K562 (cell line): ENCODE measurements around the gene DNM1. TPM values are rescaled to one million over a fixed set of nuclear protein-coding genes. Genes with fewer than 3 reads are reported as not detected.
A peak's percentile ranks its signal among the peaks of the same experiment; 100 is the strongest.

Experiments
- CC2D1A ChIP-seq: fragments of 450-650 bp; IDR thresholded peaks from 2 replicates; pipeline ENCODE4 v1.6.1; 2017; ENCODE audit warnings: mild to moderate bottlenecking
- DPF2 ChIP-seq: fragments of 450-650 bp; IDR thresholded peaks from 2 replicates; pipeline ENCODE4 v1.6.1; 2016
- ETV1 ChIP-seq: fragments of 450-650 bp; conservative IDR thresholded peaks from 2 replicates; pipeline ENCODE4 v1.6.1; 2016; ENCODE audit warnings: missing genetic modification characterization, control low read depth, low read depth, missing compliant biosample characterization
- GABPB1 ChIP-seq: sonication (generic); formaldehyde crosslinking; IDR thresholded peaks from 2 replicates; pipeline ENCODE4 v1.8.0; 2022; ENCODE audit warnings: mild to moderate bottlenecking, missing genetic modification reagents
- HDAC3 ChIP-seq: fragments of 450-650 bp; IDR thresholded peaks from 2 replicates; pipeline ENCODE4 v1.6.1; 2018; ENCODE audit warnings: borderline replicate concordance, mild to moderate bottlenecking, moderate library complexity; ENCODE audit not compliant: partially characterized antibody
- HOXB6 ChIP-seq: fragments of 250-450 bp; sonication (Bioruptor Pico); IDR thresholded peaks from 2 replicates; pipeline ENCODE4 v1.5.1; 2022; ENCODE audit warnings: mild to moderate bottlenecking, borderline replicate concordance
- POLR2B ChIP-seq: fragments of 450-650 bp; IDR thresholded peaks from 2 replicates; pipeline ENCODE4 v1.6.1; 2018; ENCODE audit warnings: low read depth; ENCODE audit not compliant: partially characterized antibody
- RFX5 ChIP-seq: IDR thresholded peaks from 2 replicates; pipeline ENCODE4 v1.6.1; 2011; ENCODE audit warnings: low read depth, mild to moderate bottlenecking, improper control_type of control experiment, low read length
- SP1 ChIP-seq: sonication (generic); formaldehyde crosslinking; IDR thresholded peaks from 2 replicates; pipeline ENCODE4 v1.8.1; 2022; ENCODE audit warnings: mild to moderate bottlenecking, missing genetic modification reagents
- ZNF764 ChIP-seq: fragments of 250-450 bp; sonication (Bioruptor Pico); IDR thresholded peaks from 2 replicates; pipeline ENCODE4 v1.4.0; 2020; ENCODE audit warnings: low read depth, mild to moderate bottlenecking, moderate library complexity
- ZNF780A ChIP-seq: fragments of 250-450 bp; sonication (Bioruptor Pico); IDR thresholded peaks from 2 replicates; pipeline ENCODE4 v1.5.0; 2021; ENCODE audit warnings: mild to moderate bottlenecking
- polyA plus RNA-seq, 8 experiments: library from polyadenylated mRNA; depleted of rRNA in 4 of 8; stranded (reverse) in 5 of 8; unstranded in 3 of 8; fragments of >200 nt; fragmentation: Nextera tagmentation in 2 of 8; fragmentation: Illumina TruSeq in 1 of 8; extraction: Ambion mirVana in 2 of 8; extraction: Trizol in 1 of 8; gene quantifications; 2 replicates each; pipeline versions ENCODE4 v1.2.1 to v1.2.3, GENCODE V29; 2011 to 2014; ENCODE audit warnings: inconsistent platforms in 1 of 8, missing spikeins in 1 of 8
- total RNA-seq, 7 experiments: library from RNA; depleted of rRNA in 6 of 7; stranded (reverse); fragments of >200 nt in 6 of 7; fragmentation: Illumina TruSeq in 2 of 7; extraction: Trizol in 2 of 7; gene quantifications; 2 replicates each; pipeline versions ENCODE4 v1.2.1 to v1.2.3, GENCODE V29; 2011 to 2021; ENCODE audit warnings: low replicate concordance in 1 of 7
- TF ChIP-seq, protein P1 (sequence below): fragments of 200-800 bp; sonication (Bioruptor generic); IDR thresholded peaks from 2 replicates; pipeline ENCODE4 v1.6.1; 2017; ENCODE audit warnings: missing genetic modification characterization, missing compliant biosample characterization
- TF ChIP-seq, protein P2 (sequence below): IDR thresholded peaks from 2 replicates; pipeline ENCODE4 v1.6.1; 2016; ENCODE audit warnings: missing genetic modification characterization, missing compliant biosample characterization
- TF ChIP-seq, protein P3 (sequence below): fragments of 200-600 bp; sonication (generic); IDR thresholded peaks from one replicate; pipeline ENCODE4 v1.6.1; 2012; ENCODE audit warnings: mild to moderate bottlenecking, low read depth, low read length, inconsistent platforms

DNM1 gene
- total and polyA plus RNA-seq, 9 of the 15 experiments (the other 6 are each of a cell fraction or from before 2014, with no cell fraction given) = 0.39 to 23.1 (median 9.1) TPM

DNA sequence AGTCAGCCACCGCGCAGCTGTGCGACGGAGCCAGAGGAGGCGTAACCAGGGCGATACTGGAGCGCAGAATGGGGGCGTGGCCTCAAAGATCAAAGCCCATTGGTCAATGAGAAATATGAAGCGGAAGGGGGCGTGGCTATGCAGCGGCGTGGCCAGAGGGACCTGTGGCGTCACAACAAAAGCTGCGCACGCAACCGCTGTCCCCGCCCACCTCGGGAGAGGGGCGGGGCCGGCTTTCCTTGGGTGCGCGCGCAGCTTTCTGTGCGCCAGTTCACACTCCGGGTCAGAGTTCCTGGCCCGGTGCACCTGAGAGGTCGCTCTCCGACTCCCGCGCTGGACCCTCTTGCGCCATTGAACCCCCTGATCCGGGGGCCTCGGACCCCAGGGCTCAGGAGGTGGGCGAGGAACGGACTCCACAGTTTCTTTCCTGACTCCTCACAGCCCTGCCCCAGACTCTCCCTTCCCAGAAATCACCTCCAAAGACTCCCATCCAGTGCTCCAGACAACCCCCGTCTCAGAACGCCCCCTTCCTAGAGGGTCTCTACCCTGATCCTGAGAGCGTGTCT lies 72.9 kb downstream of the DNM1 start, which contains the start of gene SWI5 (continued):
- TF ChIP-seq ETV1 = 0 out of 2 replicates have a peak, but pooled peaks have one; percentile 31
- TF ChIP-seq, protein P1, sequence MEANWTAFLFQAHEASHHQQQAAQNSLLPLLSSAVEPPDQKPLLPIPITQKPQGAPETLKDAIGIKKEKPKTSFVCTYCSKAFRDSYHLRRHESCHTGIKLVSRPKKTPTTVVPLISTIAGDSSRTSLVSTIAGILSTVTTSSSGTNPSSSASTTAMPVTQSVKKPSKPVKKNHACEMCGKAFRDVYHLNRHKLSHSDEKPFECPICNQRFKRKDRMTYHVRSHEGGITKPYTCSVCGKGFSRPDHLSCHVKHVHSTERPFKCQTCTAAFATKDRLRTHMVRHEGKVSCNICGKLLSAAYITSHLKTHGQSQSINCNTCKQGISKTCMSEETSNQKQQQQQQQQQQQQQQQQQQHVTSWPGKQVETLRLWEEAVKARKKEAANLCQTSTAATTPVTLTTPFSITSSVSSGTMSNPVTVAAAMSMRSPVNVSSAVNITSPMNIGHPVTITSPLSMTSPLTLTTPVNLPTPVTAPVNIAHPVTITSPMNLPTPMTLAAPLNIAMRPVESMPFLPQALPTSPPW = no peak
- no peak for TF ChIP-seq DPF2
- TF ChIP-seq, protein P2, sequence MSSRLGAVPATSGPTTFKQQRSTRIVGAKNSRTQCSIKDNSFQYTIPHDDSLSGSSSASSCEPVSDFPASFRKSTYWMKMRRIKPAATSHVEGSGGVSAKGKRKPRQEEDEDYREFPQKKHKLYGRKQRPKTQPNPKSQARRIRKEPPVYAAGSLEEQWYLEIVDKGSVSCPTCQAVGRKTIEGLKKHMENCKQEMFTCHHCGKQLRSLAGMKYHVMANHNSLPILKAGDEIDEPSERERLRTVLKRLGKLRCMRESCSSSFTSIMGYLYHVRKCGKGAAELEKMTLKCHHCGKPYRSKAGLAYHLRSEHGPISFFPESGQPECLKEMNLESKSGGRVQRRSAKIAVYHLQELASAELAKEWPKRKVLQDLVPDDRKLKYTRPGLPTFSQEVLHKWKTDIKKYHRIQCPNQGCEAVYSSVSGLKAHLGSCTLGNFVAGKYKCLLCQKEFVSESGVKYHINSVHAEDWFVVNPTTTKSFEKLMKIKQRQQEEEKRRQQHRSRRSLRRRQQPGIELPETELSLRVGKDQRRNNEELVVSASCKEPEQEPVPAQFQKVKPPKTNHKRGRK (tag) = no peak
- no peak for TF ChIP-seq GABPB1
- TF ChIP-seq ZNF780A (CRISPR knock-in tag) = no peak
- TF ChIP-seq POLR2B = no peak
- TF ChIP-seq CC2D1A = no peak
- TF ChIP-seq RFX5 = no peak
- TF ChIP-seq HDAC3 = no peak
- no peak for TF ChIP-seq SP1 (CRISPR knock-in tag)
- TF ChIP-seq, protein P3, sequence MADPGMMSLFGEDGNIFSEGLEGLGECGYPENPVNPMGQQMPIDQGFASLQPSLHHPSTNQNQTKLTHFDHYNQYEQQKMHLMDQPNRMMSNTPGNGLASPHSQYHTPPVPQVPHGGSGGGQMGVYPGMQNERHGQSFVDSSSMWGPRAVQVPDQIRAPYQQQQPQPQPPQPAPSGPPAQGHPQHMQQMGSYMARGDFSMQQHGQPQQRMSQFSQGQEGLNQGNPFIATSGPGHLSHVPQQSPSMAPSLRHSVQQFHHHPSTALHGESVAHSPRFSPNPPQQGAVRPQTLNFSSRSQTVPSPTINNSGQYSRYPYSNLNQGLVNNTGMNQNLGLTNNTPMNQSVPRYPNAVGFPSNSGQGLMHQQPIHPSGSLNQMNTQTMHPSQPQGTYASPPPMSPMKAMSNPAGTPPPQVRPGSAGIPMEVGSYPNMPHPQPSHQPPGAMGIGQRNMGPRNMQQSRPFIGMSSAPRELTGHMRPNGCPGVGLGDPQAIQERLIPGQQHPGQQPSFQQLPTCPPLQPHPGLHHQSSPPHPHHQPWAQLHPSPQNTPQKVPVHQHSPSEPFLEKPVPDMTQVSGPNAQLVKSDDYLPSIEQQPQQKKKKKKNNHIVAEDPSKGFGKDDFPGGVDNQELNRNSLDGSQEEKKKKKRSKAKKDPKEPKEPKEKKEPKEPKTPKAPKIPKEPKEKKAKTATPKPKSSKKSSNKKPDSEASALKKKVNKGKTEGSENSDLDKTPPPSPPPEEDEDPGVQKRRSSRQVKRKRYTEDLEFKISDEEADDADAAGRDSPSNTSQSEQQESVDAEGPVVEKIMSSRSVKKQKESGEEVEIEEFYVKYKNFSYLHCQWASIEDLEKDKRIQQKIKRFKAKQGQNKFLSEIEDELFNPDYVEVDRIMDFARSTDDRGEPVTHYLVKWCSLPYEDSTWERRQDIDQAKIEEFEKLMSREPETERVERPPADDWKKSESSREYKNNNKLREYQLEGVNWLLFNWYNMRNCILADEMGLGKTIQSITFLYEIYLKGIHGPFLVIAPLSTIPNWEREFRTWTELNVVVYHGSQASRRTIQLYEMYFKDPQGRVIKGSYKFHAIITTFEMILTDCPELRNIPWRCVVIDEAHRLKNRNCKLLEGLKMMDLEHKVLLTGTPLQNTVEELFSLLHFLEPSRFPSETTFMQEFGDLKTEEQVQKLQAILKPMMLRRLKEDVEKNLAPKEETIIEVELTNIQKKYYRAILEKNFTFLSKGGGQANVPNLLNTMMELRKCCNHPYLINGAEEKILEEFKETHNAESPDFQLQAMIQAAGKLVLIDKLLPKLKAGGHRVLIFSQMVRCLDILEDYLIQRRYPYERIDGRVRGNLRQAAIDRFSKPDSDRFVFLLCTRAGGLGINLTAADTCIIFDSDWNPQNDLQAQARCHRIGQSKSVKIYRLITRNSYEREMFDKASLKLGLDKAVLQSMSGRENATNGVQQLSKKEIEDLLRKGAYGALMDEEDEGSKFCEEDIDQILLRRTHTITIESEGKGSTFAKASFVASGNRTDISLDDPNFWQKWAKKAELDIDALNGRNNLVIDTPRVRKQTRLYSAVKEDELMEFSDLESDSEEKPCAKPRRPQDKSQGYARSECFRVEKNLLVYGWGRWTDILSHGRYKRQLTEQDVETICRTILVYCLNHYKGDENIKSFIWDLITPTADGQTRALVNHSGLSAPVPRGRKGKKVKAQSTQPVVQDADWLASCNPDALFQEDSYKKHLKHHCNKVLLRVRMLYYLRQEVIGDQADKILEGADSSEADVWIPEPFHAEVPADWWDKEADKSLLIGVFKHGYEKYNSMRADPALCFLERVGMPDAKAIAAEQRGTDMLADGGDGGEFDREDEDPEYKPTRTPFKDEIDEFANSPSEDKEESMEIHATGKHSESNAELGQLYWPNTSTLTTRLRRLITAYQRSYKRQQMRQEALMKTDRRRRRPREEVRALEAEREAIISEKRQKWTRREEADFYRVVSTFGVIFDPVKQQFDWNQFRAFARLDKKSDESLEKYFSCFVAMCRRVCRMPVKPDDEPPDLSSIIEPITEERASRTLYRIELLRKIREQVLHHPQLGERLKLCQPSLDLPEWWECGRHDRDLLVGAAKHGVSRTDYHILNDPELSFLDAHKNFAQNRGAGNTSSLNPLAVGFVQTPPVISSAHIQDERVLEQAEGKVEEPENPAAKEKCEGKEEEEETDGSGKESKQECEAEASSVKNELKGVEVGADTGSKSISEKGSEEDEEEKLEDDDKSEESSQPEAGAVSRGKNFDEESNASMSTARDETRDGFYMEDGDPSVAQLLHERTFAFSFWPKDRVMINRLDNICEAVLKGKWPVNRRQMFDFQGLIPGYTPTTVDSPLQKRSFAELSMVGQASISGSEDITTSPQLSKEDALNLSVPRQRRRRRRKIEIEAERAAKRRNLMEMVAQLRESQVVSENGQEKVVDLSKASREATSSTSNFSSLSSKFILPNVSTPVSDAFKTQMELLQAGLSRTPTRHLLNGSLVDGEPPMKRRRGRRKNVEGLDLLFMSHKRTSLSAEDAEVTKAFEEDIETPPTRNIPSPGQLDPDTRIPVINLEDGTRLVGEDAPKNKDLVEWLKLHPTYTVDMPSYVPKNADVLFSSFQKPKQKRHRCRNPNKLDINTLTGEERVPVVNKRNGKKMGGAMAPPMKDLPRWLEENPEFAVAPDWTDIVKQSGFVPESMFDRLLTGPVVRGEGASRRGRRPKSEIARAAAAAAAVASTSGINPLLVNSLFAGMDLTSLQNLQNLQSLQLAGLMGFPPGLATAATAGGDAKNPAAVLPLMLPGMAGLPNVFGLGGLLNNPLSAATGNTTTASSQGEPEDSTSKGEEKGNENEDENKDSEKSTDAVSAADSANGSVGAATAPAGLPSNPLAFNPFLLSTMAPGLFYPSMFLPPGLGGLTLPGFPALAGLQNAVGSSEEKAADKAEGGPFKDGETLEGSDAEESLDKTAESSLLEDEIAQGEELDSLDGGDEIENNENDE = no peak
- 0 out of 2 replicates have a peak, but pooled peaks have one; percentile 67 for TF ChIP-seq ZNF764
- no peak for TF ChIP-seq HOXB6
